H1 (cell line): ENCODE measurements around the gene IQUB. TPM values are rescaled to one million over a fixed set of nuclear protein-coding genes. Genes with fewer than 3 reads are reported as not detected.

Source experiments
- RAD21 ChIP-seq, 2 experiments: IDR thresholded peaks in 1 of 2; conservative IDR thresholded peaks in 1 of 2; 2 replicates each; pipeline ENCODE4 v1.6.1; 2011; ENCODE audit warnings: low read depth in 2 of 2, low read length in 2 of 2, improper control_type of control experiment in 1 of 2, inconsistent platforms in 1 of 2, mild to moderate bottlenecking in 1 of 2, moderate library complexity in 1 of 2
- YY1 ChIP-seq: IDR thresholded peaks from 2 replicates; pipeline ENCODE4 v1.6.1; 2011; ENCODE audit warnings: low read depth, mild to moderate bottlenecking, low read length
- polyA plus RNA-seq, 7 experiments: library from polyadenylated mRNA; depleted of rRNA in 3 of 7; stranded (reverse) in 5 of 7; unstranded in 2 of 7; fragments of >200 nt in 5 of 7; fragments of 200-250 nt in 2 of 7; gene quantifications; 1 replicate in 5 of 7; 2 replicates in 1 of 7; 4 replicates in 1 of 7; pipeline versions ENCODE4 v1.2.1 to v1.2.3, GENCODE V29; 2011 to 2013; ENCODE audit warnings: missing spikeins in 2 of 7, mixed read lengths in 2 of 7
- total RNA-seq: library from RNA; stranded (reverse); fragmentation: NEBNext Ultra II Directional; extraction: Animal tissue kit (Norgen Biotek cat#: 25700); gene quantifications from 2 replicates; pipeline ENCODE4 v1.2.1, GENCODE V29; 2021
- TF ChIP-seq, protein P1 (sequence below): fragments of 300-600 bp; sonication (generic); IDR thresholded peaks from 2 replicates; pipeline ENCODE4 v1.7.1; 2012; ENCODE audit warnings: low read length, moderate library complexity, mild to moderate bottlenecking, inconsistent platforms; ENCODE audit not compliant: insufficient replicate concordance
- TF ChIP-seq, protein P2 (sequence below), 3 experiments: IDR thresholded peaks; 1 replicate in 2 of 3; 2 replicates in 1 of 3; pipeline versions ENCODE4 v1.5.1 to v1.6.1; 2011; ENCODE audit warnings: low read length in 3 of 3, mild to moderate bottlenecking in 3 of 3, inconsistent platforms in 2 of 3, low read depth in 1 of 3, moderate library complexity in 1 of 3; ENCODE audit not compliant: insufficient read depth in 1 of 3; ENCODE audit errors: control extremely low read depth in 1 of 3

IQUB gene
- total and polyA plus RNA-seq, 2 of the 8 experiments (the other 6 are each of a cell fraction or from before 2014, with no cell fraction given), result 0.12 to 0.82 TPM

DNA sequence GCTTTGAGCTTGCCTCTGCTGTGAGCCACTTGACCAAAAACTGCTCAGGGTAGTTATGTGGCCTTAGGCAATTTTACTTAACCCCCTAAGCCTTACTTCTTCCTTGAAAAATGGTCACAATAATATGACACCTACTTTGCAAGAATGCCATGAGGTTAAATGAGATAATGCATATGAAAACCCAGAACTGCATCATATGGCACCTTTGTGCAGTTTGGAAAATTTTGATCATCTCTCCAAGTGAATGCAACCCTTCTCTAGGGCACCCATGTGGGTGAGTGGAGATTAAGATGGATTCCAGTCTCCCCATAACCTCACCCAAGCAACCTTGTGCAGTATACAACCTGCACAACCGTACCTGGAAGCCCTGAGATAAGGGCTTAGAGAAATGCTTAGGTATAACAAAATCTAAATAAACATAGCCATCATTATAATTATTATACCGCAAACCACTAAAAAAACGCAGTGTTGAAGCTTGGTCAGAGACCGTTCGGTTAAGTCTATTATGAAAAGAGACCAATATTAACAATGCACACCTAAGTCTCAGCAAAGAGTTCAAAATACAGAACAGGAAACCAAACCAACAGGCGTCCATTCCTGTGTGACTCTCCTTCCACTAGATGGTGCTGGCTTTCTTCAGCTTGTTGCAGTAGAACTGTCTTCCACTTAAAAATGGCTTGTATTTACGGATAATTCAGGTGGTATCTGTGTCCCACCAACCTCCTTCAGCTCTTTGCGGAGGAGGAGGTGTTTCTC lies 46.2 kb upstream of the IQUB start (continued):
- TF ChIP-seq, protein P1, sequence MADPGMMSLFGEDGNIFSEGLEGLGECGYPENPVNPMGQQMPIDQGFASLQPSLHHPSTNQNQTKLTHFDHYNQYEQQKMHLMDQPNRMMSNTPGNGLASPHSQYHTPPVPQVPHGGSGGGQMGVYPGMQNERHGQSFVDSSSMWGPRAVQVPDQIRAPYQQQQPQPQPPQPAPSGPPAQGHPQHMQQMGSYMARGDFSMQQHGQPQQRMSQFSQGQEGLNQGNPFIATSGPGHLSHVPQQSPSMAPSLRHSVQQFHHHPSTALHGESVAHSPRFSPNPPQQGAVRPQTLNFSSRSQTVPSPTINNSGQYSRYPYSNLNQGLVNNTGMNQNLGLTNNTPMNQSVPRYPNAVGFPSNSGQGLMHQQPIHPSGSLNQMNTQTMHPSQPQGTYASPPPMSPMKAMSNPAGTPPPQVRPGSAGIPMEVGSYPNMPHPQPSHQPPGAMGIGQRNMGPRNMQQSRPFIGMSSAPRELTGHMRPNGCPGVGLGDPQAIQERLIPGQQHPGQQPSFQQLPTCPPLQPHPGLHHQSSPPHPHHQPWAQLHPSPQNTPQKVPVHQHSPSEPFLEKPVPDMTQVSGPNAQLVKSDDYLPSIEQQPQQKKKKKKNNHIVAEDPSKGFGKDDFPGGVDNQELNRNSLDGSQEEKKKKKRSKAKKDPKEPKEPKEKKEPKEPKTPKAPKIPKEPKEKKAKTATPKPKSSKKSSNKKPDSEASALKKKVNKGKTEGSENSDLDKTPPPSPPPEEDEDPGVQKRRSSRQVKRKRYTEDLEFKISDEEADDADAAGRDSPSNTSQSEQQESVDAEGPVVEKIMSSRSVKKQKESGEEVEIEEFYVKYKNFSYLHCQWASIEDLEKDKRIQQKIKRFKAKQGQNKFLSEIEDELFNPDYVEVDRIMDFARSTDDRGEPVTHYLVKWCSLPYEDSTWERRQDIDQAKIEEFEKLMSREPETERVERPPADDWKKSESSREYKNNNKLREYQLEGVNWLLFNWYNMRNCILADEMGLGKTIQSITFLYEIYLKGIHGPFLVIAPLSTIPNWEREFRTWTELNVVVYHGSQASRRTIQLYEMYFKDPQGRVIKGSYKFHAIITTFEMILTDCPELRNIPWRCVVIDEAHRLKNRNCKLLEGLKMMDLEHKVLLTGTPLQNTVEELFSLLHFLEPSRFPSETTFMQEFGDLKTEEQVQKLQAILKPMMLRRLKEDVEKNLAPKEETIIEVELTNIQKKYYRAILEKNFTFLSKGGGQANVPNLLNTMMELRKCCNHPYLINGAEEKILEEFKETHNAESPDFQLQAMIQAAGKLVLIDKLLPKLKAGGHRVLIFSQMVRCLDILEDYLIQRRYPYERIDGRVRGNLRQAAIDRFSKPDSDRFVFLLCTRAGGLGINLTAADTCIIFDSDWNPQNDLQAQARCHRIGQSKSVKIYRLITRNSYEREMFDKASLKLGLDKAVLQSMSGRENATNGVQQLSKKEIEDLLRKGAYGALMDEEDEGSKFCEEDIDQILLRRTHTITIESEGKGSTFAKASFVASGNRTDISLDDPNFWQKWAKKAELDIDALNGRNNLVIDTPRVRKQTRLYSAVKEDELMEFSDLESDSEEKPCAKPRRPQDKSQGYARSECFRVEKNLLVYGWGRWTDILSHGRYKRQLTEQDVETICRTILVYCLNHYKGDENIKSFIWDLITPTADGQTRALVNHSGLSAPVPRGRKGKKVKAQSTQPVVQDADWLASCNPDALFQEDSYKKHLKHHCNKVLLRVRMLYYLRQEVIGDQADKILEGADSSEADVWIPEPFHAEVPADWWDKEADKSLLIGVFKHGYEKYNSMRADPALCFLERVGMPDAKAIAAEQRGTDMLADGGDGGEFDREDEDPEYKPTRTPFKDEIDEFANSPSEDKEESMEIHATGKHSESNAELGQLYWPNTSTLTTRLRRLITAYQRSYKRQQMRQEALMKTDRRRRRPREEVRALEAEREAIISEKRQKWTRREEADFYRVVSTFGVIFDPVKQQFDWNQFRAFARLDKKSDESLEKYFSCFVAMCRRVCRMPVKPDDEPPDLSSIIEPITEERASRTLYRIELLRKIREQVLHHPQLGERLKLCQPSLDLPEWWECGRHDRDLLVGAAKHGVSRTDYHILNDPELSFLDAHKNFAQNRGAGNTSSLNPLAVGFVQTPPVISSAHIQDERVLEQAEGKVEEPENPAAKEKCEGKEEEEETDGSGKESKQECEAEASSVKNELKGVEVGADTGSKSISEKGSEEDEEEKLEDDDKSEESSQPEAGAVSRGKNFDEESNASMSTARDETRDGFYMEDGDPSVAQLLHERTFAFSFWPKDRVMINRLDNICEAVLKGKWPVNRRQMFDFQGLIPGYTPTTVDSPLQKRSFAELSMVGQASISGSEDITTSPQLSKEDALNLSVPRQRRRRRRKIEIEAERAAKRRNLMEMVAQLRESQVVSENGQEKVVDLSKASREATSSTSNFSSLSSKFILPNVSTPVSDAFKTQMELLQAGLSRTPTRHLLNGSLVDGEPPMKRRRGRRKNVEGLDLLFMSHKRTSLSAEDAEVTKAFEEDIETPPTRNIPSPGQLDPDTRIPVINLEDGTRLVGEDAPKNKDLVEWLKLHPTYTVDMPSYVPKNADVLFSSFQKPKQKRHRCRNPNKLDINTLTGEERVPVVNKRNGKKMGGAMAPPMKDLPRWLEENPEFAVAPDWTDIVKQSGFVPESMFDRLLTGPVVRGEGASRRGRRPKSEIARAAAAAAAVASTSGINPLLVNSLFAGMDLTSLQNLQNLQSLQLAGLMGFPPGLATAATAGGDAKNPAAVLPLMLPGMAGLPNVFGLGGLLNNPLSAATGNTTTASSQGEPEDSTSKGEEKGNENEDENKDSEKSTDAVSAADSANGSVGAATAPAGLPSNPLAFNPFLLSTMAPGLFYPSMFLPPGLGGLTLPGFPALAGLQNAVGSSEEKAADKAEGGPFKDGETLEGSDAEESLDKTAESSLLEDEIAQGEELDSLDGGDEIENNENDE, result no peak
- TF ChIP-seq YY1 (peak; percentile 79; the same call in 1 of the 2 replicates), RAD21 (IDR thresholded peaks at IDR 0.05 in 1 of 2, conservative IDR thresholded peaks at IDR 0.05 in 1 of 2; ENCODE audit: low read depth in 2 of 2, low read length in 2 of 2) (peak; percentile 90)
- TF ChIP-seq, protein P2, sequence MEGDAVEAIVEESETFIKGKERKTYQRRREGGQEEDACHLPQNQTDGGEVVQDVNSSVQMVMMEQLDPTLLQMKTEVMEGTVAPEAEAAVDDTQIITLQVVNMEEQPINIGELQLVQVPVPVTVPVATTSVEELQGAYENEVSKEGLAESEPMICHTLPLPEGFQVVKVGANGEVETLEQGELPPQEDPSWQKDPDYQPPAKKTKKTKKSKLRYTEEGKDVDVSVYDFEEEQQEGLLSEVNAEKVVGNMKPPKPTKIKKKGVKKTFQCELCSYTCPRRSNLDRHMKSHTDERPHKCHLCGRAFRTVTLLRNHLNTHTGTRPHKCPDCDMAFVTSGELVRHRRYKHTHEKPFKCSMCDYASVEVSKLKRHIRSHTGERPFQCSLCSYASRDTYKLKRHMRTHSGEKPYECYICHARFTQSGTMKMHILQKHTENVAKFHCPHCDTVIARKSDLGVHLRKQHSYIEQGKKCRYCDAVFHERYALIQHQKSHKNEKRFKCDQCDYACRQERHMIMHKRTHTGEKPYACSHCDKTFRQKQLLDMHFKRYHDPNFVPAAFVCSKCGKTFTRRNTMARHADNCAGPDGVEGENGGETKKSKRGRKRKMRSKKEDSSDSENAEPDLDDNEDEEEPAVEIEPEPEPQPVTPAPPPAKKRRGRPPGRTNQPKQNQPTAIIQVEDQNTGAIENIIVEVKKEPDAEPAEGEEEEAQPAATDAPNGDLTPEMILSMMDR (IDR thresholded peaks at IDR 0.05; ENCODE audit: control extremely low read depth in 1 of 3, insufficient read depth in 1 of 3, low read depth in 1 of 3, low read length in 3 of 3), result peak in 2 of 3 experiments; percentile 77 to 86; a peak in 3 of 4 replicates
